Effector CD4-positive, alpha-beta T cell (primary cell): ENCODE measurements around the gene CSN3. TPM values are rescaled to one million over a fixed set of nuclear protein-coding genes. Genes with fewer than 3 reads are reported as not detected.
"Not testable (repeated sequence)": the region's sequence is repeated elsewhere in the genome, so short reads cannot be mapped to it uniquely, and the experiment has no call there.

Experiments
- DNase-seq: peaks from one replicate; pipeline ENCODE4 v3.0.0-alpha.2; 2020
- total RNA-seq: gene quantifications from one replicate; lab custom pipeline; 2026; lab: John Stamatoyannopoulos, UW

Gene CSN3
- total RNA-seq: not detected

GRCh38 chr4:70242297-70242696, at the start of gene CSN3:
CSN3 (plus strand) TSS chr4:70242597; CDS start chr4:70244820, 2,223 bp downstream.
- DNase-seq: not testable (repeated sequence)

GRCh38 chr4:70192895-70193294, 49.5 kb upstream of the CSN3 start:
- DNase-seq: no peak

GRCh38 chr4:70195425-70195824, 47.0 kb upstream of the CSN3 start, which contains the start of gene ODAM:
ODAM (plus strand) TSS chr4:70195725; CDS start chr4:70196544, 819 bp downstream.
- DNase-seq: no peak

GRCh38 chr4:70196857-70197256, 45.5 kb upstream of the CSN3 start:
- no peak for DNase-seq

GRCh38 chr4:70197842-70198241, 44.6 kb upstream of the CSN3 start:
- DNase-seq: no peak

GRCh38 chr4:70203601-70204000, 38.8 kb upstream of the CSN3 start:
- no peak for DNase-seq

GRCh38 chr4:70212752-70213151, 29.6 kb upstream of the CSN3 start:
- DNase-seq: not testable (repeated sequence)

- not testable (repeated sequence) for DNase-seq
These were observed 26.3 kb upstream of the CSN3 start for GRCh38 chr4:70216109-70216508.

- not testable (repeated sequence) for DNase-seq
These were observed 25.8 kb upstream of the CSN3 start for GRCh38 chr4:70216550-70216949.

- DNase-seq: not testable (repeated sequence)
These were observed 21.0 kb upstream of the CSN3 start for GRCh38 chr4:70221389-70221788.

- DNase-seq: not testable (repeated sequence)
These were observed 20.6 kb upstream of the CSN3 start for GRCh38 chr4:70221818-70222217.

GRCh38 chr4:70225824-70226223, 16.6 kb upstream of the CSN3 start, which contains the start of gene FDCSP:
FDCSP (plus strand) TSS chr4:70226124; CDS start chr4:70231195, 5,071 bp downstream.
- DNase-seq: no peak

GRCh38 chr4:70236125-70236524, 6.3 kb upstream of the CSN3 start:
- no peak for DNase-seq

GRCh38 chr4:70239131-70239883, 3.1 kb upstream of the CSN3 start:
- DNase-seq: no peak

- DNase-seq: no peak
These were observed 2.4 kb upstream of the CSN3 start for GRCh38 chr4:70239884-70240591.

- DNase-seq: no peak
These were observed 694 bp downstream of the CSN3 start for GRCh38 chr4:70243091-70243490.

GRCh38 chr4:70251250-70251944, 9.0 kb downstream of the CSN3 start:
- DNase-seq: no peak

GRCh38 chr4:70251945-70252277, 9.5 kb downstream of the CSN3 start:
- no peak for DNase-seq

GRCh38 chr4:70269674-70270073, 27.3 kb downstream of the CSN3 start:
- no peak for DNase-seq

GRCh38 chr4:70277121-70277520, 34.7 kb downstream of the CSN3 start:
- no peak for DNase-seq

- DNase-seq: no peak
These were observed 38.2 kb downstream of the CSN3 start for GRCh38 chr4:70280567-70280966.

- DNase-seq: no peak
These were observed 46.3 kb downstream of the CSN3 start for GRCh38 chr4:70288651-70289050.

GRCh38 chr4:70291341-70291740, 48.9 kb downstream of the CSN3 start:
- DNase-seq: no peak
